AG04450 (cell line): Measurements from ENCODE around the gene SLC22A6. TPM values are rescaled to one million over a fixed set of nuclear protein-coding genes. Genes with fewer than 3 reads are reported as not detected.

Experiments
- CTCF ChIA-PET: fragments of 300-600, 350-600 bp; formaldehyde crosslinking; extraction: SDS; loops from one replicate; lab custom pipeline; 2022; ENCODE audit warnings: antibody characterized with exemption, inconsistent platforms; lab: Charles Lee
- POLR2A ChIA-PET: fragments of 350-600 bp; formaldehyde crosslinking; extraction: SDS; loops from one replicate; lab custom pipeline; 2021; ENCODE audit warnings: antibody characterized with exemption, inconsistent platforms; lab: Yijun Ruan, JAX
- DNase-seq: peaks from one replicate; pipeline ENCODE4 v3.0.0-alpha.2; 2011; ENCODE audit warnings: low read depth, low spot score
- H3K27ac ChIP-seq: one replicate; pipeline ENCODE4 v1.5.1; 2012; ENCODE audit warnings: low read depth, low read length, control low read depth
- H3K27me3 ChIP-seq: one replicate; pipeline ENCODE4 v1.6.0; 2012; ENCODE audit warnings: low read length; ENCODE audit not compliant: control insufficient read depth, insufficient read depth
- H3K4me3 ChIP-seq: 2 replicates; pipeline ENCODE4 v1.5.1; 2011; ENCODE audit warnings: mild to moderate bottlenecking, low read depth, low read length, control low read depth
- H3K9me3 ChIP-seq: 2 replicates; pipeline ENCODE4 v1.5.1; 2012; ENCODE audit warnings: low read length; ENCODE audit not compliant: control insufficient read depth, insufficient read depth
- CTCF ChIP-seq: IDR thresholded peaks from 2 replicates; pipeline ENCODE4 v1.5.1; 2011; ENCODE audit warnings: low read depth, low read length, control low read depth, inconsistent platforms
- polyA plus RNA-seq: library from polyadenylated mRNA; depleted of rRNA; stranded (reverse); fragments of >200 nt; gene quantifications from 2 replicates; pipeline ENCODE4 v1.2.3, GENCODE V29; 2011

The SLC22A6 gene
- polyA plus RNA-seq, 1 experiment: not detected

- POLR2A ChIA-PET: no interaction called here
- no peak for DNase-seq
These were observed 11.5 kb upstream of the SLC22A6 start for GRCh38 chr11:62996271-62996670.

GRCh38 chr11:62994775-62995174 is 10.0 kb upstream of the SLC22A6 start:
- DNase-seq: no peak
- H3K4me3 ChIP-seq: no peak overlapping the region
- H3K27me3 ChIP-seq: peaks cover 3% of the 10 kb centered on the region
- ChIA-PET CTCF (interaction anchor here (1.1 kb wide), 1 partner anchor 17 kb away, joined by 3 read pairs; no protein-coding TSS in a partner anchor), POLR2A (no interaction called here)
- H3K9me3 ChIP-seq: no peaks in the 10 kb centered on the region
- no peak for TF ChIP-seq CTCF
- H3K27ac ChIP-seq: no peak overlapping the region

More at GRCh38 chr11:62996271-62996670, 11.5 kb upstream of the SLC22A6 start:
- peaks cover 4% of the 10 kb centered on the region for H3K27me3 ChIP-seq
- no peak for TF ChIP-seq CTCF
- no peak overlapping the region for H3K4me3 ChIP-seq
- no peak overlapping the region for H3K27ac ChIP-seq
- CTCF ChIA-PET: interaction anchor here (1.4 kb wide), 1 partner anchor 91 kb away, joined by 3 read pairs; no protein-coding TSS in a partner anchor
- no peaks in the 10 kb centered on the region for H3K9me3 ChIP-seq

GRCh38 chr11:62988276-62988675 is 3.5 kb upstream of the SLC22A6 start:
- no peak for DNase-seq
- CTCF ChIA-PET: interaction anchor here (1.4 kb wide), 1 partner anchor 82 kb away, joined by 3 read pairs; no protein-coding TSS in a partner anchor

GRCh38 chr11:62985041-62985750 is 429 bp upstream of the SLC22A6 start:
- POLR2A ChIA-PET: no interaction called here
- CTCF ChIA-PET: interaction anchor here (0.6 to 0.7 kb wide), 2 partner anchors 8 to 545 kb away, joined by 3 to 4 read pairs; no protein-coding TSS in a partner anchor

More at GRCh38 chr11:62988276-62988675, 3.5 kb upstream of the SLC22A6 start:
- Histone ChIP-seq H3K27me3 (peaks cover 3% of the 10 kb centered on the region), H3K9me3 (no peaks in the 10 kb centered on the region; the same call in 1 of the 2 replicates), H3K27ac (no peak overlapping the region), H3K4me3 (no peak overlapping the region)
- POLR2A ChIA-PET: no interaction called here
- no peak for TF ChIP-seq CTCF

More at GRCh38 chr11:62985041-62985750, 429 bp upstream of the SLC22A6 start:
- no peak overlapping the region for H3K27ac ChIP-seq
- H3K4me3 ChIP-seq: no peak overlapping the region
- no peak for TF ChIP-seq CTCF
- no peaks in the 10 kb centered on the region; the same call in 1 of the 2 replicates for H3K9me3 ChIP-seq
- no peak for DNase-seq
- no peaks in the 10 kb centered on the region for H3K27me3 ChIP-seq
